ENCODE results near the gene OR10A3.

OR10A3 gene

DNA sequence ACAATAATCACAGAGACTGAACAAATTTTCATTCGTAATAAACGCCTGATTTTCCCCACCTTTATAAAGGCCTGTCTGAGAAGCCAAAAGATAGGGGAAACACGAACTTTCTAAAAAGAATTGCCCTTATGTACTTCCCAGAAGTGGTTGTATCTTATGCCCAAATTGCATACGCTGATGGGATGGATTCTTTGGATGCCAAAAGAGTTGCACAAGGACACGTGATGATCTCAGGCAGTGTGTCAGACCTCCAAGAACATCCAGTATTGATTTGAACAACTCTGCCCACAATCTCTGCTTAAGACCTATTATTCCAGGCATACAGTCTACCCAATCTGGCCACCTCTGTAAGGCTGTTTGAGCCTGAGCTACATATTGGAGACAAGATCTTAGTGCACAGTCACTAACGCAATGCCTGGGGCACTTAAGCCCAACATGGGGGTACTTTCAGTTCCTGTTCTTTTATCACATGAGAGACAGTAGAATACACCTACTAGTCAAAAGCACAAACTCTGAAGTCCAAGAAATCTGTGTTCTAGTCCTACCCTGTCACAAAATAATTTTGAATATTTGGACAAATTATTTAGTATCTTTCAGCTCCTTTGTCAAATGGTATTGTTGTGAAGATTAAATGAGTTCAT lies 49.3 kb downstream of the OR10A3 start:
- no peak for DNase-seq (ENCODE audit: low spot score)

DNA sequence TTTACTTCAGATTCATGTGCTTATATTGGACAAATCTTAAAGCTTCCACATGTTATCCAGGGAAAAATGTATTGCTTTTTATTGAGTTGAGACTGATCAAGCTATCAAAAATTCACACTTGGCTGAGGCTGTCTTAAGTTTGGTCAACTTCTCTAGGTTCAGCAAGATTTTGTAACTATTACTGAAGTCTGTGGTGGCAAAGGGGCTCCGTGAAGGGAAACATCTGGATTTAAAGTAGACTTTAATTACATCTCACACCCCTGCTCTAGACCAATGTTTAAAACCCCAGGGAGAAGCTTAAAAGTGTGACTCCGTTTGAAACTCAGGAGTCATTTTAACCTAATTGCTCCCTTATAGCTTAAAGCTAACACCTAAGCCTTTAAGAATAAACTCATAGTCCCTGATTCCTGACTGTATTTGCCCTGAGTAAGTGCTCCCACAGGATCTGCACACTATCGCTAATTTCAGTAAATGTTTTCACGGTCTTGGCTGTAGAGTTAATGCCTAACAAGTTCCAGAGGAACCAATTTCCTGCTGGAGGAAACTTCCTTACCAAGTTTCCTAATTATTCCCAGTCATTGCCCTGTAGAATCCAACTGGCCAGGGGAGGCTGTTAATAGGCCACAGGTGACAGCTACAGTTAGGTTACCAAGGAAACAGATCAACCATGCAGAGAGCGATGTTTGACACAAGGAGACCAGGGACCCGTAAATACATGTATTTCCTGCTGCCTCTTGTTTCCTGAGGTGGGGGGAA lies 50.9 kb downstream of the OR10A3 start:
- DNase-seq (ENCODE audit: low spot score) = no peak

DNA sequence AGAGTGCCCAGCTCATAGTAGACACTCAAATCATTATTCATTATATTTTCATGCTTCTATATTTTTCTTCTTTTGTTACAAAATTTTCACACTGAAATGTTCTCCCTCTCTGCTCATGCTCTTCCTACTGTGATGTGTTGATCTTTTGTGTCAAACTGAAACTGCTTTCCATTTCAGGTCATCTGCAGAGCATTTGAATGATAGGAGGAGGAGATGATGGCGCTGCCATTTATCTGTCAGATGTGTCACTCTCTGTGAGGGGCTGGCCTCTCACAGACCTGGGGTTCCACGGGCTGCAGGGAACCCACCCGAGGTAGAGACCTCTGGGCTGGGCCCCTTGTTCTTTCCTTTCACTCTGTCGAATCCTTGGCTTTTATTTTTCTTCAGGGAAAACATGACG lies 51.5 kb downstream of the OR10A3 start:
- no peak for DNase-seq (ENCODE audit: low spot score)
